ENCODE results near the gene TMEM178B.
A peak's percentile ranks its signal among the peaks of the same experiment; 100 is the strongest.

Gene TMEM178B

DNA sequence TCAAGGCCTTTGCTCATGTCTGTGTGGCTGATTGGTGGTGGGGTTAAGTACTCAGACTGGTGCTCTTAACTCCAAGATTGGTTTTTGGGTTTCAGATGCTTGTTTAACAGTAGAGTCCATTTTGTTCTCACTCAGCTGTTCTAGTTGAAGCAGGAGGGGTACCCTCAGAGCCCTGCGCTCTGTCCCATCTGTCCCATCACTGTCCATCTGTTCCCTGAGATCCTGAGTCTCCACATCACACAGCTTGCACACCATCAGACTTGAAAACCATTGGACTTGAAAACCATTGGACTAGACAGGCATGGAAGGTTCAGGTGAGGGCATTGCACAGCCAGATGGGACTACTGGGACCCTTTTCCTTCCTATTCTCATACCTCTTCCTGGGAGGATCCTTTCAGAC, 39.3 kb downstream of the TMEM178B start:
- Histone ChIP-seq H3K4me1 (ENCODE audit: control insufficient read depth, insufficient read depth, low read length) (no peaks in the 10 kb centered on the region), H3K9me3 (ENCODE audit: control insufficient read depth, insufficient read depth, low read depth, low read length) (no peaks in the 10 kb centered on the region), H3K36me3 (ENCODE audit: control insufficient read depth in 2 of 2, insufficient read depth in 1 of 2, low read length in 2 of 2) (no peaks in the 10 kb centered on the region), H3K27ac (ENCODE audit: extremely low read depth, low read depth, low read length) (no peak overlapping the region), H3K4me3 (ENCODE audit: low read depth, low read length) (no peak overlapping the region)
- TF ChIP-seq, protein P1, sequence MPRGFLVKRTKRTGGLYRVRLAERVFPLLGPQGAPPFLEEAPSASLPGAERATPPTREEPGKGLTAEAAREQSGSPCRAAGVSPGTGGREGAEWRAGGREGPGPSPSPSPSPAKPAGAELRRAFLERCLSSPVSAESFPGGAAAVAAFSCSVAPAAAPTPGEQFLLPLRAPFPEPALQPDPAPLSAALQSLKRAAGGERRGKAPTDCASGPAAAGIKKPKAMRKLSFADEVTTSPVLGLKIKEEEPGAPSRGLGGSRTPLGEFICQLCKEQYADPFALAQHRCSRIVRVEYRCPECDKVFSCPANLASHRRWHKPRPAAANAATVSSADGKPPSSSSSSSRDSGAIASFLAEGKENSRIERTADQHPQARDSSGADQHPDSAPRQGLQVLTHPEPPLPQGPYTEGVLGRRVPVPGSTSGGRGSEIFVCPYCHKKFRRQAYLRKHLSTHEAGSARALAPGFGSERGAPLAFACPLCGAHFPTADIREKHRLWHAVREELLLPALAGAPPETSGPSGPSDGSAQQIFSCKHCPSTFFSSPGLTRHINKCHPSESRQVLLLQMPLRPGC (tag by site-specific recombination; IDR thresholded peaks at IDR 0.05): no peak
- TF ChIP-seq, protein P2, sequence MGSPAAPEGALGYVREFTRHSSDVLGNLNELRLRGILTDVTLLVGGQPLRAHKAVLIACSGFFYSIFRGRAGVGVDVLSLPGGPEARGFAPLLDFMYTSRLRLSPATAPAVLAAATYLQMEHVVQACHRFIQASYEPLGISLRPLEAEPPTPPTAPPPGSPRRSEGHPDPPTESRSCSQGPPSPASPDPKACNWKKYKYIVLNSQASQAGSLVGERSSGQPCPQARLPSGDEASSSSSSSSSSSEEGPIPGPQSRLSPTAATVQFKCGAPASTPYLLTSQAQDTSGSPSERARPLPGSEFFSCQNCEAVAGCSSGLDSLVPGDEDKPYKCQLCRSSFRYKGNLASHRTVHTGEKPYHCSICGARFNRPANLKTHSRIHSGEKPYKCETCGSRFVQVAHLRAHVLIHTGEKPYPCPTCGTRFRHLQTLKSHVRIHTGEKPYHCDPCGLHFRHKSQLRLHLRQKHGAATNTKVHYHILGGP (tag by site-specific recombination; IDR thresholded peaks at IDR 0.05): no peak
- TF ChIP-seq SP3 (tag by site-specific recombination; IDR thresholded peaks at IDR 0.05) (no peak), ZNF214 (tag by site-specific recombination; IDR thresholded peaks at IDR 0.05; ENCODE audit: borderline replicate concordance) (no peak), ZFP37 (tag by site-specific recombination; IDR thresholded peaks at IDR 0.05) (no peak), EGR2 (tag by site-specific recombination; IDR thresholded peaks at IDR 0.05; ENCODE audit: low read depth) (no peak)
- TF ChIP-seq, protein P3, sequence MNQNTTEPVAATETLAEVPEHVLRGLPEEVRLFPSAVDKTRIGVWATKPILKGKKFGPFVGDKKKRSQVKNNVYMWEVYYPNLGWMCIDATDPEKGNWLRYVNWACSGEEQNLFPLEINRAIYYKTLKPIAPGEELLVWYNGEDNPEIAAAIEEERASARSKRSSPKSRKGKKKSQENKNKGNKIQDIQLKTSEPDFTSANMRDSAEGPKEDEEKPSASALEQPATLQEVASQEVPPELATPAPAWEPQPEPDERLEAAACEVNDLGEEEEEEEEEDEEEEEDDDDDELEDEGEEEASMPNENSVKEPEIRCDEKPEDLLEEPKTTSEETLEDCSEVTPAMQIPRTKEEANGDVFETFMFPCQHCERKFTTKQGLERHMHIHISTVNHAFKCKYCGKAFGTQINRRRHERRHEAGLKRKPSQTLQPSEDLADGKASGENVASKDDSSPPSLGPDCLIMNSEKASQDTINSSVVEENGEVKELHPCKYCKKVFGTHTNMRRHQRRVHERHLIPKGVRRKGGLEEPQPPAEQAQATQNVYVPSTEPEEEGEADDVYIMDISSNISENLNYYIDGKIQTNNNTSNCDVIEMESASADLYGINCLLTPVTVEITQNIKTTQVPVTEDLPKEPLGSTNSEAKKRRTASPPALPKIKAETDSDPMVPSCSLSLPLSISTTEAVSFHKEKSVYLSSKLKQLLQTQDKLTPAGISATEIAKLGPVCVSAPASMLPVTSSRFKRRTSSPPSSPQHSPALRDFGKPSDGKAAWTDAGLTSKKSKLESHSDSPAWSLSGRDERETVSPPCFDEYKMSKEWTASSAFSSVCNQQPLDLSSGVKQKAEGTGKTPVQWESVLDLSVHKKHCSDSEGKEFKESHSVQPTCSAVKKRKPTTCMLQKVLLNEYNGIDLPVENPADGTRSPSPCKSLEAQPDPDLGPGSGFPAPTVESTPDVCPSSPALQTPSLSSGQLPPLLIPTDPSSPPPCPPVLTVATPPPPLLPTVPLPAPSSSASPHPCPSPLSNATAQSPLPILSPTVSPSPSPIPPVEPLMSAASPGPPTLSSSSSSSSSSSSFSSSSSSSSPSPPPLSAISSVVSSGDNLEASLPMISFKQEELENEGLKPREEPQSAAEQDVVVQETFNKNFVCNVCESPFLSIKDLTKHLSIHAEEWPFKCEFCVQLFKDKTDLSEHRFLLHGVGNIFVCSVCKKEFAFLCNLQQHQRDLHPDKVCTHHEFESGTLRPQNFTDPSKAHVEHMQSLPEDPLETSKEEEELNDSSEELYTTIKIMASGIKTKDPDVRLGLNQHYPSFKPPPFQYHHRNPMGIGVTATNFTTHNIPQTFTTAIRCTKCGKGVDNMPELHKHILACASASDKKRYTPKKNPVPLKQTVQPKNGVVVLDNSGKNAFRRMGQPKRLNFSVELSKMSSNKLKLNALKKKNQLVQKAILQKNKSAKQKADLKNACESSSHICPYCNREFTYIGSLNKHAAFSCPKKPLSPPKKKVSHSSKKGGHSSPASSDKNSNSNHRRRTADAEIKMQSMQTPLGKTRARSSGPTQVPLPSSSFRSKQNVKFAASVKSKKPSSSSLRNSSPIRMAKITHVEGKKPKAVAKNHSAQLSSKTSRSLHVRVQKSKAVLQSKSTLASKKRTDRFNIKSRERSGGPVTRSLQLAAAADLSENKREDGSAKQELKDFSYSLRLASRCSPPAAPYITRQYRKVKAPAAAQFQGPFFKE (tag by site-specific recombination; IDR thresholded peaks at IDR 0.05; ENCODE audit: borderline replicate concordance): no peak
- POLR2A ChIA-PET: no interaction called here
- CTCF ChIA-PET: no interaction called here

DNA sequence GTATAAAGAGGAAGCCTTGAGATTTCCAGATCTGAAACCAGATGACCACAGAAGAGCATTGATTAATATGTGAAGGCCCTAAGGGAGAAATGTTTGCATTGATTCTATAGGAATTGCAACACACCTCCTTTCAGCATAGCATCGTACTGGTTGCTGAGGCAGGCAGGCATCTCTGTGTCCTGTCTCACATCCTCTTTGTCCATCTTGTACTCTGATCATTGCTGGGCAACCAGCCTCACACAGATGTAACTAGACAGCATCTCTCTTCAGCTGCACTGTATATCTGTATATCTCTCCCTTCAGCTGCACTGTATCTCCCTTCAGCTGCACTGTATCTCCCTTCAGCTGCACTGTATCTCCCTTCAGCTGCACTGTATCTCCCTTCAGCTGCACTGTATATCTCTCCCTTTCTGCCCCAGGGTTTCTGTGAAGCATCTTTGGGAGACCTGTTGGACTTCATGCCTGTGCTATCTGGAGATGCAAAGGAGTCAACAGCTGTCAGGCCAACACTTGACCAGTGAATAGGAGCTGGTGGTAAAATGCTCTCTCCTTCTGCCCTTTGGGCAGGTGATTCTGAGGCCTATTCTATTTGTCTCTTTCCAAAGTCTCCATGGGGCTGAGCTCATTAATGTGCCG, 40.3 kb downstream of the TMEM178B start:
- ChIA-PET POLR2A (no interaction called here), CTCF (no interaction called here)

More for the DNA sequence above, 40.3 kb downstream of the TMEM178B start:
- Histone ChIP-seq H3K4me3 (ENCODE audit: low read depth, low read length) (no peak overlapping the region), H3K9me3 (ENCODE audit: control insufficient read depth, insufficient read depth, low read depth, low read length) (no peaks in the 10 kb centered on the region), H3K36me3 (ENCODE audit: control insufficient read depth in 2 of 2, insufficient read depth in 1 of 2, low read length in 2 of 2) (no peaks in the 10 kb centered on the region), H3K4me1 (ENCODE audit: control insufficient read depth, insufficient read depth, low read length) (no peaks in the 10 kb centered on the region), H3K27ac (ENCODE audit: extremely low read depth, low read depth, low read length) (no peak overlapping the region)
- TF ChIP-seq, protein P4, sequence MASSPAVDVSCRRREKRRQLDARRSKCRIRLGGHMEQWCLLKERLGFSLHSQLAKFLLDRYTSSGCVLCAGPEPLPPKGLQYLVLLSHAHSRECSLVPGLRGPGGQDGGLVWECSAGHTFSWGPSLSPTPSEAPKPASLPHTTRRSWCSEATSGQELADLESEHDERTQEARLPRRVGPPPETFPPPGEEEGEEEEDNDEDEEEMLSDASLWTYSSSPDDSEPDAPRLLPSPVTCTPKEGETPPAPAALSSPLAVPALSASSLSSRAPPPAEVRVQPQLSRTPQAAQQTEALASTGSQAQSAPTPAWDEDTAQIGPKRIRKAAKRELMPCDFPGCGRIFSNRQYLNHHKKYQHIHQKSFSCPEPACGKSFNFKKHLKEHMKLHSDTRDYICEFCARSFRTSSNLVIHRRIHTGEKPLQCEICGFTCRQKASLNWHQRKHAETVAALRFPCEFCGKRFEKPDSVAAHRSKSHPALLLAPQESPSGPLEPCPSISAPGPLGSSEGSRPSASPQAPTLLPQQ (tag by site-specific recombination; IDR thresholded peaks at IDR 0.05): no peak
- no peak for TF ChIP-seq ZNF747 (tag by site-specific recombination; IDR thresholded peaks at IDR 0.05)
- TF ChIP-seq SCRT2 (tag by site-specific recombination; IDR thresholded peaks at IDR 0.05): peak; percentile 66
- TF ChIP-seq ZNF76 (tag by site-specific recombination; IDR thresholded peaks at IDR 0.05; ENCODE audit: borderline replicate concordance, low read depth): no peak
- TF ChIP-seq, protein P5, sequence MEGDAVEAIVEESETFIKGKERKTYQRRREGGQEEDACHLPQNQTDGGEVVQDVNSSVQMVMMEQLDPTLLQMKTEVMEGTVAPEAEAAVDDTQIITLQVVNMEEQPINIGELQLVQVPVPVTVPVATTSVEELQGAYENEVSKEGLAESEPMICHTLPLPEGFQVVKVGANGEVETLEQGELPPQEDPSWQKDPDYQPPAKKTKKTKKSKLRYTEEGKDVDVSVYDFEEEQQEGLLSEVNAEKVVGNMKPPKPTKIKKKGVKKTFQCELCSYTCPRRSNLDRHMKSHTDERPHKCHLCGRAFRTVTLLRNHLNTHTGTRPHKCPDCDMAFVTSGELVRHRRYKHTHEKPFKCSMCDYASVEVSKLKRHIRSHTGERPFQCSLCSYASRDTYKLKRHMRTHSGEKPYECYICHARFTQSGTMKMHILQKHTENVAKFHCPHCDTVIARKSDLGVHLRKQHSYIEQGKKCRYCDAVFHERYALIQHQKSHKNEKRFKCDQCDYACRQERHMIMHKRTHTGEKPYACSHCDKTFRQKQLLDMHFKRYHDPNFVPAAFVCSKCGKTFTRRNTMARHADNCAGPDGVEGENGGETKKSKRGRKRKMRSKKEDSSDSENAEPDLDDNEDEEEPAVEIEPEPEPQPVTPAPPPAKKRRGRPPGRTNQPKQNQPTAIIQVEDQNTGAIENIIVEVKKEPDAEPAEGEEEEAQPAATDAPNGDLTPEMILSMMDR (tag by site-specific recombination; IDR thresholded peaks at IDR 0.05): no peak
- TF ChIP-seq SCRT1 (tag by site-specific recombination; IDR thresholded peaks at IDR 0.05; ENCODE audit: borderline replicate concordance): peak; percentile 54; the same call in 1 of the 2 replicates
- TF ChIP-seq, protein P6, sequence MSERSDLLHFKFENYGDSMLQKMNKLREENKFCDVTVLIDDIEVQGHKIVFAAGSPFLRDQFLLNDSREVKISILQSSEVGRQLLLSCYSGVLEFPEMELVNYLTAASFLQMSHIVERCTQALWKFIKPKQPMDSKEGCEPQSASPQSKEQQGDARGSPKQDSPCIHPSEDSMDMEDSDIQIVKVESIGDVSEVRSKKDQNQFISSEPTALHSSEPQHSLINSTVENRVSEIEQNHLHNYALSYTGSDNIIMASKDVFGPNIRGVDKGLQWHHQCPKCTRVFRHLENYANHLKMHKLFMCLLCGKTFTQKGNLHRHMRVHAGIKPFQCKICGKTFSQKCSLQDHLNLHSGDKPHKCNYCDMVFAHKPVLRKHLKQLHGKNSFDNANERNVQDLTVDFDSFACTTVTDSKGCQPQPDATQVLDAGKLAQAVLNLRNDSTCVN (tag by site-specific recombination; optimal IDR thresholded peaks at IDR 0.05): no peak
- TF ChIP-seq GFI1B (tag by site-specific recombination; IDR thresholded peaks at IDR 0.05): no peak
- TF ChIP-seq ZNF24 (tag by site-specific recombination; IDR thresholded peaks at IDR 0.05): no peak
- TF ChIP-seq, protein P7, sequence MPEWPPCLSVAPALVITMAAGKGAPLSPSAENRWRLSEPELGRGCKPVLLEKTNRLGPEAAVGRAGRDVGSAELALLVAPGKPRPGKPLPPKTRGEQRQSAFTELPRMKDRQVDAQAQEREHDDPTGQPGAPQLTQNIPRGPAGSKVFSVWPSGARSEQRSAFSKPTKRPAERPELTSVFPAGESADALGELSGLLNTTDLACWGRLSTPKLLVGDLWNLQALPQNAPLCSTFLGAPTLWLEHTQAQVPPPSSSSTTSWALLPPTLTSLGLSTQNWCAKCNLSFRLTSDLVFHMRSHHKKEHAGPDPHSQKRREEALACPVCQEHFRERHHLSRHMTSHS (tag by site-specific recombination; IDR thresholded peaks at IDR 0.05): no peak
- no peak for TF ChIP-seq ZNF184 (tag by site-specific recombination; IDR thresholded peaks at IDR 0.05)
